GM18505 (cell line): ENCODE data around the gene THSD7B.

Source experiments
- ATAC-seq: cut with Tn5 transposase; IDR thresholded peaks from one replicate; pipeline ENCODE4 v1.9.1; 2021; ENCODE audit not compliant: unreplicated experiment
- POLR2A ChIP-seq: IDR thresholded peaks from 4 replicates; pipeline ENCODE4 v1.6.1; 2011; ENCODE audit warnings: borderline replicate concordance; ENCODE audit not compliant: insufficient read depth, insufficient read length; ENCODE audit errors: extremely low read depth

The THSD7B gene

DNA sequence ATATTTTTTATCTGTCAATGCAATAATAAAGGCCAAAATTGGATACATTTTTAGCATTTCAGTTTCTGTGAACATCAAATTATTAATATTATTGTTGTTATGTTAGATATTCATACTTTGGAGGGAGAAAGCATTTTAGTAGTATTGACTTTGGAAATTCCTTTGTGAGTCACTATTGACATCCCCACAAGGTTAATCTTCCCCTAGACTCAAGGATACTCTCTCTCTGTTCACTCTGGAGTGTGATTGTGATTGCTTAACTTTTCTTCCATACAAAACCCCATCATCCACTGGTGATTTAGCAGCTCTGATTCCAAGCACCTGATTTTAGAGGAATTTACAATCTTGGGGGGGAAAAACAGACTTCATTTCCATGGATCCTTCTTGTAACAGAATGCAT is 352.0 kb downstream of the THSD7B start:
- no peak for ATAC-seq
- TF ChIP-seq POLR2A, result no peak

DNA sequence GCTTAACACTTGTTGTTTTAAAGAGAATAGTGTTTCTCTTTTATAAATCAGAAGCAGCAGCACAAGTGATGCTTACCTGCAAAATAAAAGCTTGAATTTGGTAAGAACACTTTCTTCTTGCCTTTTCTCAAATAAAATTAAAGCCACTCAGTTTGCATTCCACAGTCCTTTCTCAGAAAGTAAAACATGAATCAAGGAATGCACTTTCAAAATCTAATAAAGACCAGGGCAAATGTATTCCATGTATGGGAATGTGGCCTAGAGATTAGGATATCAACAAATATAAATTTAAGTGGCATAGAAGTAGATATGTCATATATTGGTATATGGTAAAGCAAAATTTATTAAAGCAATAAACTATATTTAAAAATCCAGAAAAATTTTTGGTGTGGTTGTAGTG is 352.8 kb downstream of the THSD7B start:
- TF ChIP-seq POLR2A, result no peak
- ATAC-seq, result no peak

DNA sequence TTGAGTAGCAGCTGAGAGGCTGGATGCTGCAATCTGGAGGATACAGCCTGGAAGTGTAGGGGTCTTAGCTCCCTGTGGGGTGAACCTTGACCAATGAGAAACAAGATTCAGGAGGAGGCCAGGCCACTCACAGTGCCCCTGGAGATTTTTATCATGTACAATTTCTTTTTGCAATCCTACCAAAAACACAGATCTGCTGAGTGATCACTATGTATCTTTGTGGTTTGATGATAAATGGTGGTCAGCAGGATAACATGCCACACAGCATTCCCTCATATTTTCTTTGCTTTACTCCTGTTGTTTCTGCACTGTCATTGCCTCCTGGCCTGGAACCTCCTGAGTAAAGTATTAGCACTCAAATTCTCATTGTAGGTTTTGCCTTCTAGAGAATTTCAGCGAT is 357.9 kb downstream of the THSD7B start:
- ATAC-seq, result no peak
- TF ChIP-seq POLR2A, result no peak

DNA sequence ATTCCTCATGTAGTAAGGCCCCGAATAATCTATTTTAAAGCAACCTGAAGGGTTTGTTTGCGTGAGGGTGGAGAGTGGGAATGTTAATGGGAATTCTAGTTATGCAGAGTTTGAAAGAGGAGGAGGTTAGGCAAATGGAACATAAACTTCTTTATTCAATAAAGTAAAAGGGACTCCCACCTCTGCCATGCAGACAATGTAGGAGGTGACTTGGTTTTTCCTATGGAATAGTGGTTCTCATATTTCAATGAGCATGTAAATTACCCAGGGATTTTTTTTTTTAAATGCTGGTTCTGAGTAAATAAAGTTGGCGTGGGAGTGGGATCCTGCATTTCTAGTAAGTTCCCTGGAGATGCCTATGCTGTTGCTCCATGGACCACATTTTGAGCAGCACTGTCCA is 367.9 kb downstream of the THSD7B start:
- TF ChIP-seq POLR2A, result no peak
- no peak for ATAC-seq

DNA sequence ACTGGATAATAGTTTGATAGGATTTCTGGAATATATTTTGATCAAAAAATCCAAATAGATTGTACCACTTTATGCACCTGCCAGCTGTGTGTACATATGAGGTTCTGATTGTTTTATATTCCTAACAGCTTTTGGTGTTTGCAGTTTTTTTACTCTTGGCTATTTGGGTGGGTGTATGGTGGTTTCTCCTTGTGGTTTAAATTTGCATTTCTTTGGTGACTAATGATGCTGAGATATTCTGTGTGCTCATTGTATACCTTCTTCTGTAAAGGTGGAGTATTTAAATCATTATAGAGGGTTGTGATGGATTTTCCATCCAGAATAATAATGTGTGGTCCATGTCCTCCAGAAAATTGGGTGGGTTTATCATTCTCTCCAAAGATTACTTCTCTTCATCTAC is 372.9 kb downstream of the THSD7B start:
- no peak for ATAC-seq
- no peak for TF ChIP-seq POLR2A

DNA sequence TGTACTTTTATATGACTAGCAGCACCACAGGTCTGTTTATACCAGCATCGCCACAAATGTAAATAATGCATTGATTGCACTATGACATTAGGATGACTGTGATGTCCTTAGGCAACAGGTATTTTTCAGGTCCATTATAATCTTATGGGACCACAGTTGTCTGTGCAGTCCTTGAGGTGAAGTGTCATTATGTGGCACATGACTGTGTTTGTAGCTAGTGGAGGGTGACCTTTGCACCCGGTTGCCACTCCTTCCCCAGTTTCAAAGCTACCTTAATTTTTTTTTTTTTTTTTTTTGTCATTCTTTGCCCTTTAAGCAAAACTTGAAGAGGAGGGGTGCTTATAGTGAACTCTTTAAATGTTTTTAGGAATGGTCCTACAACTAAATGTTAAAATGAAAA is 386.4 kb downstream of the THSD7B start:
- ATAC-seq, result no peak

DNA sequence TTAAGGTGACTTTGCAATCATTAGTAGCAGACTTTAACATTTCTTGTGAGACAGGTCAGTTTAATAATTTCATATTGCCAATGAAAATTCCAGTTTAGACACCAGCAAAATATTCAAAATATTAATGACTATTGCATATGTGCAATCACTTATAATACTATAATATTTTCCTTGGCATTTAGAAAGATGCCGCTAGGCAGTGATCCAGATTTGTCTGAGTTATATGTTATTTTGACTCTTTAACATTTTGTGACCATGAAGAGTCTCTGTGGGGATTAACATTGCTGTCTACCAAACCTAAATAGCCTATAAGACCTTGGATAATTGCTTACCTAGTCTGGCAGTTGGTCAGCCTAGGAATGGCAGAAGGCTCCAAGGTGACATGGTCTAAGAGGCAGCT is 389.6 kb downstream of the THSD7B start:
- ATAC-seq, result no peak
- no peak for TF ChIP-seq POLR2A

More for the DNA sequence above, 386.4 kb downstream of the THSD7B start:
- TF ChIP-seq POLR2A, result no peak

DNA sequence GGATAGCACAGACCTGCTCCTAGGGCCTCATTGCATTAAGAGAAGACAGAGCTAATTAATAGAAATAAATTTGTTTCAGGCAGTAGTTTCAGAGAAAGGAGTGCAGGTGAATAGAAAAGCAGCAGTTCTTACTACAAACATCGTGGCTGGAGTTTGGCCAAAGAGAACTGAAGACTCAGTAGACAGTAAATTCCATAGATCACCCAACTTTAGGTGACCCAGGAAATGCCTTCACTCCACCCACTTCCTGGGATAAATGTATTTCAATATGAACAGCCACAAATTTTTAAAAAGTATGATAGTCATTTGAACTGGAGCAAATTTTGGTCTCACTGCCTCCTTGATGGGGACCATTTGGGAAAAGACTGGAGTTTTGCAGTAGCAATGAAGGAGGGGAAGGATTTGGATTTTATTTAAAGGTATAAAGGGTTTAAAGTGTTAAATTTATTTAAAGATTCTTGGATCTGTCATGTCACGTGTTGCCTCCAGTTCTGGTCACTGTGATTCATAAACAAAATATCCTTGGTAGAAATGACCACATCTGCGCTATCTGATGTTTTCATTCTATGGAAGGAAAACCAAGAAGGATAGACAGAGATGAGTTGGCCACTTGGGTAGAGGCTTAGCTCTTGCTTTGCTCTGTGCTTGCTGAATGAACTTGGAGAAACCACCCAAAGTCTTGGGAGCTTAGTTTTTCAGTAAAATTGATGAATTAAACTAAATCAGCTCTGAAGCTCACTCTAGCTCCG is 390.2 kb downstream of the THSD7B start:
- ATAC-seq, result no peak
- TF ChIP-seq POLR2A, result no peak

DNA sequence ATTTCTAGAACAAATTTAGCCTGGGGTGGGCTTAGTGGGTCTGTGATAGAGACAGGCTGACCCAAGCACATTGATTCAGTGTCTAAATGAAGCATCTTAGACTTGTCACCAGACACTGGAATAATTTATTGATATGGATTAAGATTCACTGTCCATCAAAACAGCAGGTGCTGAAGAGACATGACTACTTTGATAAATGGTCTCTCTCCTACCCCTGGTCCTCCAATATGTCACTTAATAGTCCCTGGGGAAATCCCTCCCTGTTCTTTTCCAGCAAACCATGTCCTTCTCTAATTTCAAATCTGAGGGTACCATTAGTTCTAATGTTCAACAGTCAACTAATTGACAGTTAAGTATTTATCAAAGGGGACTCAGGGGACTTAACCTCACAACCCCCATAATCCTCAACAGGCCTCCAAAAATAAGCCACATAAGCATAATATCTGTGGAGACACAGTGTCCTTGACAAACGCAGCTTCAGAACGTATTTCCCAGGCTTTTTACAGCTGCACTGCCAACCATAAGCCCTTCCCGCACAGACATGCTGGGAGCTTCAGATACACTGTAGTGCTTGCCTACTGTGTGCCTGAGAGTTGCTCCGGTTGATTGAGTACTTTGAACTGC is 391.0 kb downstream of the THSD7B start:
- no peak for ATAC-seq
- TF ChIP-seq POLR2A, result no peak

DNA sequence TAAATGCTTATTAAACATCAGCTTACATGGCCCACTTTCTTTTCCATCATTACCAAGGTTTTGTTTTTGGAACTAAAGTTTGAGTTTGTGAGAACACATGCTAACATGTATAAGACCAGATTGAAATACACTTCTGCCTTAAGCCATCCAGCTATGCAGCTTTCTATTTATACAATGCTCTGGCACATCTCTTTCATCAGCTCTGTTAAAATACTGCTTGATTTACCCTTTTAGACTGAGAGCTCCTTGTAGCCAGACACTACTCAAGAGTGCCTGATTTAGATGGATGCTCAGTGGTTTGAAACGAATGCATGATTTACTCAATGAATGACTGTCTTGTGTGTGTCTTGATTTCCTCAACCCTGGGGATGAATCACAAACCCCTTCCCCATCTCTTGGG is 392.5 kb downstream of the THSD7B start:
- no peak for ATAC-seq
- TF ChIP-seq POLR2A, result no peak

DNA sequence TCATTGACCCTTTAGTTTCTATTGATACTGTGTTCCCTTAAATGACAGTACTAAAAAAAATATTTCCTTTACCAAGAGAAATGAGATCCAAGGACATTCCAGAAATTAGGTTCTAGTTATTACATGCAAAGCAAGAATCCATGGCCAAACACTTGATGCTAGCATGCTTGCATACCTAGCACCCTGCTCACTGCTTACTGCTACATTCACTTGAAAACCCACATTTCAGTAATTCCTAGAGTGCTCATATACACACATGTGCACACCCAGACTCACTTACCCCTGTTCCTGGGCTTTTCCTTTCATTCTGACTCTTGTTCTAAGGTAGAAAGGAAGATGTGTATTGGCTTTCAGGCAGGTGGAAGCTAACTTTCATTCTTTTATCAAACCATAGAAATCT is 395.9 kb downstream of the THSD7B start:
- TF ChIP-seq POLR2A, result no peak
- ATAC-seq, result no peak

DNA sequence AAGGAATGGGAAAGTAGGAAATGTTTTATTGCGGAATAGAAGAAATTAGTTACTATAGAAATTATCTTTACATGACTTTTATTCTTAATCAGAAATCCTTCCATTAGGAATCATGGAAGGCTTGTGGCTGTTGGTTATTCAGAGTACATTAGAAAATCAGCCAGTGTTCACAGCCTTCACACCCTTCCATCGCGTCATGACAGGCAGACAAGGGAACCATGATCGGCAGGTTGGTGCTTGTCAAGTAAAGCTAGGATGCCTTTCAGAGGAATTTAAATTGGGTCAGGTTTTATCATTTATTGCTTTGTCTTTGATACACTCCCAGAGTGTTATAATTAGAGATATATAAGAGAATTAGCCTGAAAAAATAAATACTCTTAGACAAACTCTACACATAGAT is 400.6 kb downstream of the THSD7B start:
- TF ChIP-seq POLR2A, result no peak
- no peak for ATAC-seq

DNA sequence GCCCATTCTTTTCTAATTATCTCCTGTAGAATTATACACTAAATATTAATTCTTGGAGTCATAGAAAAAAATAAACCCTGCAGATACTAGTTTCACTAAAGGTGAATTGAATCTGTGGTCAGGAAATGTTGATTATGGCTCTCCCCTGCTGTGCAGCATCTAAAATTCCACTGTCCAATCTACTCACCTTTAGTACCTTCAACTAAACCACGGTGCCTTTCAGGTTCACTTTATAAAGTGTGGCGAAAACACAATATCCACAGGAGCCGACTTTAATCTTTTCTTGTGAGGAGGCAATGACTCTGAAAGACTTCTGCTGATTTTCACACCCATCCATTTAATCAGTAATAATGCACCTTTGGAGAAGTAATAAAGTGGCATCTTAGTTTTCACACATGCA is 402.3 kb downstream of the THSD7B start:
- TF ChIP-seq POLR2A, result no peak
- ATAC-seq, result no peak

DNA sequence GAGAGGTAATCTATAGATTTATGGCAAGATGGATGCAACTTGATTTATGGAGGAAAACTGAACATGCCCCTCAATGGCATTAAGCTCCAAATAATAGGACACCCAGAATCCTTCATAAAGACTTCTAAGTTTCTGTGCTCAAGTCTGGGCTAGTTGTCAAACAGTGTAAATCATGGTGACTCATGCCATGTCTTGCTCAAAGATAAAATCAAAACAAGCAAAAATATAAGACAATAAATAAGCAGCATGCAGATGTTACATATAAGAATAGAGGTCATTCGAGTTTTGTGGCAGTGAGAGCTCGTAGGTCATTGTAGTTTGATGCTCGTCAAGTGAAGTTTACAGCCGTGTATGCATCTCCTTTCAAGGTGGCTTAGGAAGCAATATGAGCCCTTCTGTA is 403.2 kb downstream of the THSD7B start:
- ATAC-seq, result no peak
- no peak for TF ChIP-seq POLR2A
